ENCODE data around the gene GDPD5. TPM values are rescaled to one million over a fixed set of nuclear protein-coding genes. Genes with fewer than 3 reads are reported as not detected.
A peak's percentile ranks its signal among the peaks of the same experiment; 100 is the strongest.

The GDPD5 gene
- polyA plus RNA-seq, 3 donors = 4.9 to 39.0 (median 7.6) TPM

GRCh38 chr11:75428281-75428724 lies 97.4 kb downstream of the GDPD5 start:
- intact Hi-C loops (cut with micrococcal nuclease) = no loop called here
- H3K4me1 ChIP-seq (ENCODE audit: control insufficient read depth in 1 of 2, insufficient read depth in 2 of 2, low read length in 2 of 2) = peaks cover 18 to 41% of the 10 kb centered on the region in 2 donors
- peaks cover 13 to 30% of the 10 kb centered on the region in 2 donors for H3K9me3 ChIP-seq (replicated peaks in 1 of 2; ENCODE audit: control insufficient read depth in 1 of 2, insufficient read depth in 1 of 2, low read length in 2 of 2)
- peak; percentile 68 to 82 (median 73) for DNase-seq
- Mint-ChIP-seq H3K36me3 (peaks cover 9 to 19% of the 10 kb centered on the region in 2 donors), H3K9me3 (peaks cover 10 to 25% (median 23%) of the 10 kb centered on the region in 7 donors), H3K4me3 (peak overlapping the region; percentile 71 to 90), H3K27me3 (ENCODE audit: low read depth in 3 of 3) (peaks cover 51 to 61% (median 60%) of the 10 kb centered on the region in 3 donors), H3K27ac (no peak overlapping the region), H3K4me1 (peaks cover 27% of the 10 kb centered on the region)
- H3K4me3 ChIP-seq (replicated peaks in 1 of 3; ENCODE audit: low read depth in 2 of 3, low read length in 3 of 3) = peak overlapping the region in 2 of 3 experiments; percentile 35 to 65
- H3K36me3 ChIP-seq (replicated peaks in 1 of 2; ENCODE audit: control insufficient read depth in 1 of 2, insufficient read depth in 2 of 2, low read length in 2 of 2) = peaks cover 0 to 1% of the 10 kb centered on the region in 2 donors
- no peaks in the 10 kb centered on the region for H4K20me1 ChIP-seq (ENCODE audit: insufficient read depth, low read length)
- no peak overlapping the region for H3K27ac ChIP-seq (ENCODE audit: low read depth in 1 of 2, low read length in 2 of 2)
- TF ChIP-seq CTCF (IDR thresholded peaks at IDR 0.05) = no peak
- H2AFZ ChIP-seq (ENCODE audit: insufficient read depth, low read depth, low read length, poor library complexity, severe bottlenecking) = peak overlapping the region; percentile 50
- H3K4me2 ChIP-seq (replicated peaks; ENCODE audit: extremely low read depth, low read length, poor library complexity, severe bottlenecking) = peak overlapping the region; percentile 62
- WGBS (ENCODE audit: insufficient coverage) = 6% methylated on average over 23 of the region's 32 CpGs
- peaks cover 37 to 61% of the 10 kb centered on the region in 2 donors for H3K27me3 ChIP-seq (ENCODE audit: control insufficient read depth in 2 of 2, insufficient read depth in 2 of 2, low read length in 2 of 2)
- H3K79me2 ChIP-seq (ENCODE audit: insufficient read depth, low read length) = no peaks in the 10 kb centered on the region
- H3K9ac ChIP-seq (ENCODE audit: insufficient read depth, low read length, poor library complexity, severe bottlenecking) = no peak overlapping the region

GRCh38 chr11:75427181-75427580 lies 98.6 kb downstream of the GDPD5 start:
- peaks cover 18 to 41% of the 10 kb centered on the region in 2 donors for H3K4me1 ChIP-seq (ENCODE audit: control insufficient read depth in 1 of 2, insufficient read depth in 2 of 2, low read length in 2 of 2)
- Mint-ChIP-seq H3K36me3 (peaks cover 18 to 26% of the 10 kb centered on the region in 2 donors), H3K27me3 (ENCODE audit: low read depth in 3 of 3) (peaks cover 40 to 50% (median 49%) of the 10 kb centered on the region in 3 donors), H3K27ac (no peak overlapping the region), H3K4me1 (peaks cover 23% of the 10 kb centered on the region), H3K9me3 (peaks cover 10 to 24% (median 22%) of the 10 kb centered on the region in 7 donors), H3K4me3 (no peak overlapping the region)
- H3K9ac ChIP-seq (ENCODE audit: insufficient read depth, low read length, poor library complexity, severe bottlenecking) = no peak overlapping the region
- no peak overlapping the region for H2AFZ ChIP-seq (ENCODE audit: insufficient read depth, low read depth, low read length, poor library complexity, severe bottlenecking)
- intact Hi-C loops (cut with micrococcal nuclease) = no loop called here
- peaks cover 32 to 50% of the 10 kb centered on the region in 2 donors for H3K27me3 ChIP-seq (ENCODE audit: control insufficient read depth in 2 of 2, insufficient read depth in 2 of 2, low read length in 2 of 2)
- H3K4me3 ChIP-seq (replicated peaks in 1 of 3; ENCODE audit: low read depth in 2 of 3, low read length in 3 of 3) = no peak overlapping the region
- peaks cover 0 to 13% of the 10 kb centered on the region in 2 donors for H3K36me3 ChIP-seq (replicated peaks in 1 of 2; ENCODE audit: control insufficient read depth in 1 of 2, insufficient read depth in 2 of 2, low read length in 2 of 2)
- no peaks in the 10 kb centered on the region for H4K20me1 ChIP-seq (ENCODE audit: insufficient read depth, low read length)
- no peak for DNase-seq
- no peak for TF ChIP-seq CTCF (IDR thresholded peaks at IDR 0.05)
- H3K4me2 ChIP-seq (replicated peaks; ENCODE audit: extremely low read depth, low read length, poor library complexity, severe bottlenecking) = no peak overlapping the region
- peaks cover 13 to 30% of the 10 kb centered on the region in 2 donors for H3K9me3 ChIP-seq (replicated peaks in 1 of 2; ENCODE audit: control insufficient read depth in 1 of 2, insufficient read depth in 1 of 2, low read length in 2 of 2)
- H3K27ac ChIP-seq (ENCODE audit: low read depth in 1 of 2, low read length in 2 of 2) = no peak overlapping the region
- H3K79me2 ChIP-seq (ENCODE audit: insufficient read depth, low read length) = no peaks in the 10 kb centered on the region
